ENCODE measurements around the gene RAE1.

GRCh38 chr20:57374343-57374930 is 23.4 kb downstream of the RAE1 start:
- no peak for TF ChIP-seq POLR2AphosphoS5 (IDR thresholded peaks at IDR 0.05; ENCODE audit: low read depth, low read length)
- TF ChIP-seq SIN3A (IDR thresholded peaks at IDR 0.05; ENCODE audit: borderline replicate concordance, insufficient read depth, low read depth, low read length), result no peak
- no peak for TF ChIP-seq CTCF (IDR thresholded peaks at IDR 0.05)
- TF ChIP-seq REST (IDR thresholded peaks at IDR 0.05; ENCODE audit: insufficient read depth in 1 of 2, low read depth in 2 of 2, low read length in 1 of 2), result no peak
- TF ChIP-seq TCF7L2 (IDR thresholded peaks at IDR 0.05; ENCODE audit: low read depth, low read length), result no peak
